K562 (cell line): ENCODE measurements around the gene DCPS. TPM values are rescaled to one million over a fixed set of nuclear protein-coding genes. Genes with fewer than 3 reads are reported as not detected.
A peak's percentile ranks its signal among the peaks of the same experiment; 100 is the strongest.

ENCODE experiments used
- BCOR ChIP-seq: fragments of 450-650 bp; IDR thresholded peaks from 2 replicates; pipeline ENCODE4 v1.6.1; 2016
- BMI1 ChIP-seq: fragments of 150-350 bp; IDR thresholded peaks from 2 replicates; pipeline ENCODE4 v1.6.1; 2014; ENCODE audit warnings: low read length
- CREM ChIP-seq: IDR thresholded peaks from 2 replicates; pipeline ENCODE4 v1.6.1; 2014; ENCODE audit warnings: antibody characterized with exemption, low read depth
- EP400 ChIP-seq: fragments of 450-650 bp; IDR thresholded peaks from 2 replicates; pipeline ENCODE4 v1.6.1; 2017; ENCODE audit warnings: antibody characterized with exemption, mild to moderate bottlenecking, moderate library complexity
- GTF2A2 ChIP-seq: IDR thresholded peaks from 2 replicates; pipeline ENCODE4 v1.6.1; 2016; ENCODE audit warnings: mild to moderate bottlenecking, missing genetic modification characterization, missing compliant biosample characterization
- HIVEP1 ChIP-seq: fragments of 250-450 bp; sonication (Bioruptor Pico); IDR thresholded peaks from 2 replicates; pipeline ENCODE4 v1.4.0; 2020; ENCODE audit warnings: mild to moderate bottlenecking
- KLF1 ChIP-seq: fragments of 450-650 bp; IDR thresholded peaks from 2 replicates; pipeline ENCODE4 v1.6.1; 2016; ENCODE audit warnings: missing genetic modification characterization, missing compliant biosample characterization
- LARP7 ChIP-seq: fragments of 450-650 bp; IDR thresholded peaks from 2 replicates; pipeline ENCODE4 v1.6.1; 2016
- MYC ChIP-seq, 2 experiments: fragments of 250-450 bp in 1 of 2; sonication (Bioruptor Pico) in 1 of 2; IDR thresholded peaks; 2 replicates each; pipeline versions ENCODE4 v1.5.1 to v1.6.1; 2012 to 2021; ENCODE audit warnings: low read depth in 2 of 2, borderline replicate concordance in 1 of 2, improper control_type of control experiment in 1 of 2, low read length in 1 of 2, mild to moderate bottlenecking in 1 of 2, moderate library complexity in 1 of 2
- NFXL1 ChIP-seq: fragments of 450-650 bp; formaldehyde crosslinking; IDR thresholded peaks from 2 replicates; pipeline ENCODE4 v1.4.0; 2021; ENCODE audit warnings: mild to moderate bottlenecking
- POLR2H ChIP-seq: IDR thresholded peaks from 2 replicates; pipeline ENCODE4 v1.6.1; 2016; ENCODE audit warnings: missing genetic modification characterization, low read depth, mild to moderate bottlenecking, control low read depth, missing compliant biosample characterization, moderate library complexity
- SMARCE1 ChIP-seq: fragments of 450-650 bp; IDR thresholded peaks from 2 replicates; pipeline ENCODE4 v1.7.1; 2016; ENCODE audit warnings: mild to moderate bottlenecking
- TBP ChIP-seq: optimal IDR thresholded peaks from 2 replicates; pipeline ENCODE3; 2011; ENCODE audit warnings: low read depth, low read length, improper control_type of control experiment
- YBX1 ChIP-seq: fragments of 450-650 bp; IDR thresholded peaks from 2 replicates; pipeline ENCODE4 v1.7.1; 2016; ENCODE audit warnings: mild to moderate bottlenecking
- ZKSCAN1 ChIP-seq: fragments of 150-350 bp; IDR thresholded peaks from 2 replicates; pipeline ENCODE4 v1.6.1; 2016; ENCODE audit warnings: low read depth, low read length
- ZNF436 ChIP-seq: fragments of 250-450, 450-650 bp; sonication (Bioruptor Pico); formaldehyde crosslinking; IDR thresholded peaks from 2 replicates; pipeline ENCODE4 v1.7.0; 2020; ENCODE audit warnings: mild to moderate bottlenecking
- ZNF780A ChIP-seq: fragments of 250-450 bp; sonication (Bioruptor Pico); IDR thresholded peaks from 2 replicates; pipeline ENCODE4 v1.5.0; 2021; ENCODE audit warnings: mild to moderate bottlenecking
- polyA plus RNA-seq, 8 experiments: library from polyadenylated mRNA; depleted of rRNA in 4 of 8; stranded (reverse) in 5 of 8; unstranded in 3 of 8; fragments of >200 nt; fragmentation: Nextera tagmentation in 2 of 8; fragmentation: Illumina TruSeq in 1 of 8; extraction: Ambion mirVana in 2 of 8; extraction: Trizol in 1 of 8; gene quantifications; 2 replicates each; pipeline versions ENCODE4 v1.2.1 to v1.2.3, GENCODE V29; 2011 to 2014; ENCODE audit warnings: inconsistent platforms in 1 of 8, missing spikeins in 1 of 8
- total RNA-seq, 7 experiments: library from RNA; depleted of rRNA in 6 of 7; stranded (reverse); fragments of >200 nt in 6 of 7; fragmentation: Illumina TruSeq in 2 of 7; extraction: Trizol in 2 of 7; gene quantifications; 2 replicates each; pipeline versions ENCODE4 v1.2.1 to v1.2.3, GENCODE V29; 2011 to 2021; ENCODE audit warnings: low replicate concordance in 1 of 7
- TF ChIP-seq, protein P1 (sequence below): sonication (generic); formaldehyde crosslinking; IDR thresholded peaks from 2 replicates; pipeline ENCODE4 v1.8.0; 2022; ENCODE audit warnings: mild to moderate bottlenecking, missing genetic modification reagents, borderline replicate concordance
- TF ChIP-seq, protein P2 (sequence below): fragments of 450-650 bp; IDR thresholded peaks from 2 replicates; pipeline ENCODE4 v1.6.1; 2016
- TF ChIP-seq, protein P3 (sequence below): sonication (generic); formaldehyde crosslinking; IDR thresholded peaks from 2 replicates; pipeline ENCODE4 v1.5.0; 2020; ENCODE audit warnings: missing genetic modification reagents
- TF ChIP-seq, protein P4 (sequence below): sonication (generic); formaldehyde crosslinking; IDR thresholded peaks from 2 replicates; pipeline ENCODE4 v1.8.0; 2022; ENCODE audit warnings: mild to moderate bottlenecking, missing genetic modification reagents
- TF ChIP-seq, protein P5 (sequence below): fragments of 250-450 bp; sonication (Bioruptor Pico); IDR thresholded peaks from 2 replicates; pipeline ENCODE4 v1.5.0; 2021; ENCODE audit warnings: mild to moderate bottlenecking, borderline replicate concordance

DCPS gene
- total and polyA plus RNA-seq, 9 of the 15 experiments (the other 6 are each of a cell fraction or from before 2014, with no cell fraction given) = 8.7 to 38.1 (median 17.9) TPM

DNA sequence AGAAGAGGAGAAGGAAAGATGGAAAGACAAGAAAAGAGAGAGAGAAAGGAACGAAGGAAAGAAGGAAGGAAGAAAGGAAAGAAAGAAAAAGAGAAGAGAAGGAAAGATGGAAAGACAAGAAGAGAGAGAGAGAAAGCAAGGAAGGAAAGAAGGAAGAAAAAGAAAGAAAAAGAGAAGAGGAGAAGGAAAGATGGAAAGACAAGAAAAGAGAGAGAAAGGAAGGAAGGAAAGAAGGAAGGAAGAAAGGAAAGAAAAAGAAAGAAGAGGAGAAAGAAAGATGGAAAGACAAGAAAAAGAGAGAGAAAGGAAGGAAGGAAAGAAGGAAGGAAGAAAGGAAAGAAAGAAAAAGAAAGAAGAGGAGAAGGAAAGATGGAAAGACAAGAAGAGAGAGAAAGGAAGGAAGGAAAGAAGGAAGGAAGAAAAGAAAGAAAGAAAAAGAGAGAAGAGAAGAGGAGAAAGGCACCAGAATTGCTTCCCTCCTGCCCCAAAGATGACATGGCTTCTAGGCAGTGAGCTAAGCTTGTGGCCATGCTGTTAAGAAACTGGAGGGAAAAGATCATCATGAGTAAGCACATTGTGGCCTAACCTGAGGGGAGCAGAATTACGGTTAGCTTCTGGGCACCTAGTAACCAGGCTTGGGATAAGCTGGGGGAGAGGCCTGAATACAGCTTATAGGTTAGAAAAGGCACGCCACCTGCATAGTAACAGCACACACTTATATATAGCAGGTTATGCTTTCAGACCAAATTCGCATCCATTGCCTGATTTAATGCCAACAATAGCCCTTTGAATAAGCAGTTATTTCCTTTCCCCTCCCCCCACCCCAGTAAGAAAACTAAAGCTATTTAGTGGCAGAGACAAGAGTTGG is 49.3 kb downstream of the DCPS start (continued):
- TF ChIP-seq, protein P1, sequence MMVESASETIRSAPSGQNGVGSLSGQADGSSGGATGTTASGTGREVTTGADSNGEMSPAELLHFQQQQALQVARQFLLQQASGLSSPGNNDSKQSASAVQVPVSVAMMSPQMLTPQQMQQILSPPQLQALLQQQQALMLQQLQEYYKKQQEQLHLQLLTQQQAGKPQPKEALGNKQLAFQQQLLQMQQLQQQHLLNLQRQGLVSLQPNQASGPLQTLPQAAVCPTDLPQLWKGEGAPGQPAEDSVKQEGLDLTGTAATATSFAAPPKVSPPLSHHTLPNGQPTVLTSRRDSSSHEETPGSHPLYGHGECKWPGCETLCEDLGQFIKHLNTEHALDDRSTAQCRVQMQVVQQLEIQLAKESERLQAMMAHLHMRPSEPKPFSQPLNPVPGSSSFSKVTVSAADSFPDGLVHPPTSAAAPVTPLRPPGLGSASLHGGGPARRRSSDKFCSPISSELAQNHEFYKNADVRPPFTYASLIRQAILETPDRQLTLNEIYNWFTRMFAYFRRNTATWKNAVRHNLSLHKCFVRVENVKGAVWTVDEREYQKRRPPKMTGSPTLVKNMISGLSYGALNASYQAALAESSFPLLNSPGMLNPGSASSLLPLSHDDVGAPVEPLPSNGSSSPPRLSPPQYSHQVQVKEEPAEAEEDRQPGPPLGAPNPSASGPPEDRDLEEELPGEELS (CRISPR knock-in tag) = no peak
- TF ChIP-seq, protein P2, sequence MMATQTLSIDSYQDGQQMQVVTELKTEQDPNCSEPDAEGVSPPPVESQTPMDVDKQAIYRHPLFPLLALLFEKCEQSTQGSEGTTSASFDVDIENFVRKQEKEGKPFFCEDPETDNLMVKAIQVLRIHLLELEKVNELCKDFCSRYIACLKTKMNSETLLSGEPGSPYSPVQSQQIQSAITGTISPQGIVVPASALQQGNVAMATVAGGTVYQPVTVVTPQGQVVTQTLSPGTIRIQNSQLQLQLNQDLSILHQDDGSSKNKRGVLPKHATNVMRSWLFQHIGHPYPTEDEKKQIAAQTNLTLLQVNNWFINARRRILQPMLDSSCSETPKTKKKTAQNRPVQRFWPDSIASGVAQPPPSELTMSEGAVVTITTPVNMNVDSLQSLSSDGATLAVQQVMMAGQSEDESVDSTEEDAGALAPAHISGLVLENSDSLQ = peak; percentile 22; the same call in 1 of the 2 replicates
- TF ChIP-seq YBX1 = no peak
- TF ChIP-seq, protein P3, sequence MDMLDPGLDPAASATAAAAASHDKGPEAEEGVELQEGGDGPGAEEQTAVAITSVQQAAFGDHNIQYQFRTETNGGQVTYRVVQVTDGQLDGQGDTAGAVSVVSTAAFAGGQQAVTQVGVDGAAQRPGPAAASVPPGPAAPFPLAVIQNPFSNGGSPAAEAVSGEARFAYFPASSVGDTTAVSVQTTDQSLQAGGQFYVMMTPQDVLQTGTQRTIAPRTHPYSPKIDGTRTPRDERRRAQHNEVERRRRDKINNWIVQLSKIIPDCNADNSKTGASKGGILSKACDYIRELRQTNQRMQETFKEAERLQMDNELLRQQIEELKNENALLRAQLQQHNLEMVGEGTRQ (CRISPR knock-in tag) = no peak
- no peak for TF ChIP-seq POLR2H (tag)
- TF ChIP-seq KLF1 (tag) = no peak
- TF ChIP-seq EP400 = peak; percentile 89
- no peak for TF ChIP-seq GTF2A2 (tag)
- peak; percentile 98; the same call in 1 of the 2 replicates for TF ChIP-seq LARP7
- TF ChIP-seq TBP = no peak
- TF ChIP-seq CREM = peak; percentile 53
- TF ChIP-seq ZNF436 (CRISPR knock-in tag) = no peak
- TF ChIP-seq BCOR = peak; percentile 57
- TF ChIP-seq, protein P4, sequence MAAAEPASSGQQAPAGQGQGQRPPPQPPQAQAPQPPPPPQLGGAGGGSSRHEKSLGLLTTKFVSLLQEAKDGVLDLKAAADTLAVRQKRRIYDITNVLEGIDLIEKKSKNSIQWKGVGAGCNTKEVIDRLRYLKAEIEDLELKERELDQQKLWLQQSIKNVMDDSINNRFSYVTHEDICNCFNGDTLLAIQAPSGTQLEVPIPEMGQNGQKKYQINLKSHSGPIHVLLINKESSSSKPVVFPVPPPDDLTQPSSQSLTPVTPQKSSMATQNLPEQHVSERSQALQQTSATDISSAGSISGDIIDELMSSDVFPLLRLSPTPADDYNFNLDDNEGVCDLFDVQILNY (CRISPR knock-in tag) = no peak
- peak; percentile 72 for TF ChIP-seq MYC (IDR thresholded peaks at IDR 0.05; ENCODE audit: low read depth, low read length)
- no peak for TF ChIP-seq MYC (CRISPR knock-in tag; IDR thresholded peaks at IDR 0.05; ENCODE audit: borderline replicate concordance, low read depth)
- no peak for TF ChIP-seq ZKSCAN1
- TF ChIP-seq HIVEP1 (CRISPR knock-in tag) = no peak
- TF ChIP-seq NFXL1 (CRISPR knock-in tag) = no peak
- no peak for TF ChIP-seq ZNF780A
- TF ChIP-seq BMI1 = no peak
- TF ChIP-seq, protein P5, sequence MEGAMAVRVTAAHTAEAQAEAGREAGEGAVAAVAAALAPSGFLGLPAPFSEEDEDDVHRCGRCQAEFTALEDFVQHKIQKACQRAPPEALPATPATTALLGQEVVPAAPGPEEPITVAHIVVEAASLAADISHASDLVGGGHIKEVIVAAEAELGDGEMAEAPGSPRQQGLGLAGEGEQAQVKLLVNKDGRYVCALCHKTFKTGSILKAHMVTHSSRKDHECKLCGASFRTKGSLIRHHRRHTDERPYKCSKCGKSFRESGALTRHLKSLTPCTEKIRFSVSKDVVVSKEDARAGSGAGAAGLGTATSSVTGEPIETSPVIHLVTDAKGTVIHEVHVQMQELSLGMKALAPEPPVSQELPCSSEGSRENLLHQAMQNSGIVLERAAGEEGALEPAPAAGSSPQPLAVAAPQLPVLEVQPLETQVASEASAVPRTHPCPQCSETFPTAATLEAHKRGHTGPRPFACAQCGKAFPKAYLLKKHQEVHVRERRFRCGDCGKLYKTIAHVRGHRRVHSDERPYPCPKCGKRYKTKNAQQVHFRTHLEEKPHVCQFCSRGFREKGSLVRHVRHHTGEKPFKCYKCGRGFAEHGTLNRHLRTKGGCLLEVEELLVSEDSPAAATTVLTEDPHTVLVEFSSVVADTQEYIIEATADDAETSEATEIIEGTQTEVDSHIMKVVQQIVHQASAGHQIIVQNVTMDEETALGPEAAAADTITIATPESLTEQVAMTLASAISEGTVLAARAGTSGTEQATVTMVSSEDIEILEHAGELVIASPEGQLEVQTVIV (CRISPR knock-in tag) = no peak
- peak; percentile 80 for TF ChIP-seq SMARCE1
